Hepatocyte (in vitro differentiated cells): ENCODE data around the gene CLDN8. TPM values are rescaled to one million over a fixed set of nuclear protein-coding genes. Genes with fewer than 3 reads are reported as not detected.

Experiments
- DNase-seq: peaks from one replicate; pipeline ENCODE4 v3.0.0-alpha.2; 2016; ENCODE audit warnings: low spot score
- H2AFZ ChIP-seq: fragments of 200-600 bp; sonication (generic); 2 replicates; pipeline ENCODE4 v1.6.0; 2016; ENCODE audit warnings: antibody characterized with exemption, mild to moderate bottlenecking
- H3K27ac ChIP-seq: fragments of 200-600 bp; sonication (generic); 2 replicates; pipeline ENCODE4 v1.5.1; 2016; ENCODE audit warnings: mild to moderate bottlenecking
- H3K27me3 ChIP-seq: fragments of 200-600 bp; sonication (generic); 2 replicates; pipeline ENCODE4 v1.6.1; 2016
- H3K36me3 ChIP-seq: fragments of 200-600 bp; sonication (generic); replicated peaks from 2 replicates; pipeline ENCODE4 v1.5.1; 2016; ENCODE audit warnings: low read depth; ENCODE audit not compliant: insufficient read depth
- H3K4me1 ChIP-seq: fragments of 200-600 bp; sonication (generic); 2 replicates; pipeline ENCODE4 v1.5.1; 2016; ENCODE audit warnings: mild to moderate bottlenecking, moderate library complexity; ENCODE audit not compliant: insufficient read depth
- H3K4me2 ChIP-seq: fragments of 200-600 bp; sonication (generic); 2 replicates; pipeline ENCODE4 v1.6.0; 2016
- H3K4me3 ChIP-seq: fragments of 200-600 bp; sonication (generic); 2 replicates; pipeline ENCODE4 v1.5.1; 2016; ENCODE audit warnings: mild to moderate bottlenecking
- H3K79me2 ChIP-seq: fragments of 200-600 bp; sonication (generic); 2 replicates; pipeline ENCODE4 v1.6.0; 2017; ENCODE audit warnings: mild to moderate bottlenecking
- H3K9me2 ChIP-seq: fragments of 200-600 bp; sonication (generic); replicated peaks from 2 replicates; pipeline ENCODE4 v1.6.0; 2017; ENCODE audit warnings: mild to moderate bottlenecking; ENCODE audit not compliant: insufficient read depth
- H3K9me3 ChIP-seq: fragments of 200-600 bp; sonication (generic); 2 replicates; pipeline ENCODE4 v1.5.1; 2016; ENCODE audit warnings: low read depth, mild to moderate bottlenecking
- H4K20me1 ChIP-seq: fragments of 200-600 bp; sonication (generic); 2 replicates; pipeline ENCODE4 v1.6.0; 2016; ENCODE audit warnings: mild to moderate bottlenecking; ENCODE audit not compliant: insufficient read depth, poor library complexity, severe bottlenecking
- CTCF ChIP-seq: fragments of 200-600 bp; sonication (generic); IDR thresholded peaks from 2 replicates; pipeline ENCODE4 v1.5.1; 2016; ENCODE audit warnings: antibody characterized with exemption, mild to moderate bottlenecking; ENCODE audit not compliant: poor library complexity
- EZH2 ChIP-seq: fragments of 200-600 bp; sonication (generic); IDR thresholded peaks from 2 replicates; pipeline ENCODE4 v1.6.1; 2016; ENCODE audit warnings: antibody characterized with exemption, mild to moderate bottlenecking, borderline replicate concordance
- EZH2phosphoT487 ChIP-seq: fragments of 200-600 bp; sonication (generic); IDR thresholded peaks from one replicate; pipeline ENCODE4 v1.6.1; 2018; ENCODE audit warnings: antibody characterized with exemption, mild to moderate bottlenecking, low read depth, moderate library complexity; ENCODE audit not compliant: unreplicated experiment, severe bottlenecking
- WGBS: methylation state at CpG from one replicate; pipeline ENCODE4 v1.1.6; 2016; ENCODE audit warnings: low lambda C conversion rate; ENCODE audit errors: missing lambda C conversion rate; 5-methylcytosine and 5-hydroxymethylcytosine counted together
- polyA plus RNA-seq: library from polyadenylated mRNA; unstranded; fragments of >200 nt; fragmentation: Nextera tagmentation; extraction: Ambion mirVana; gene quantifications from 2 replicates; pipeline ENCODE4 v1.2.1, GENCODE V29; 2016
- total RNA-seq: library from RNA; depleted of rRNA; stranded (reverse); fragments of >200 nt; gene quantifications from 2 replicates; pipeline ENCODE4 v1.2.3, GENCODE V29; 2014

CLDN8 gene
- total RNA-seq (0.67 and 0.84 TPM in 2 replicates), polyA plus RNA-seq (0.44 and 0.64 TPM in 2 replicates)

DNA sequence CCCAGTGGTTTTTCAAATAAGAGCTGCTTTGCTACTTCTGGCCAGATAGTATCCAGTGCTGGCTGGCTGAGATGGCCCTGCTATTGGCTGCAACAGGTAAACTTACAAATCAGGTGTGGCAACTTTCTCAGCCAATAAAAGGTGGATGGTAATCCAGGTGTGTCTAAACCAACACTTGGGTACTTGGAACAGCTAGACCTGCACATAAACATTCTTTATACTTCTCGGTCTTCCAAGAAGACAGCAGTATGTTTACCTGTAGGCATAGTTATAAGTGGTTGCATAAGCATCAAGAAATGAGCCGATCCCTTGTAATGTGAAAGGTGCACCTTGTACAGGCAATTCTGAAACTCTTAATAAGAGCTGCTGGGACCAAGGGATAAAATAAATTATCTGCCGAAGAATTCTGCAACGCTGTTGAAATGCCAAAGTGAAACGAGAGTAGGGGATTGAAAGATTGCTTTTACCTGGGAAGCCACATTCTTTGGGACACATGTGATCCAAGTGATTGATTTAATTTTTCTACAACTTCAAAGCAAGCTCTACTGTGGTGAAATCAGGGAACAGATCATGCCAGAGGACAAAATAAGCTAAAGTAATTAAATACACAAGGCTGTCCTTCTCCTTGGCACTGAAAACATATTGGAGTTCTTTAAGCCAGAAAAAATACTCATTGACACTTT lies at the start of gene CLDN8:
TSS of gene CLDN8 (minus strand) at position 57 of the 683 bp plus-strand sequence. CDS start 172 bp downstream, outside the sequence.
- H3K36me3 ChIP-seq, result no peaks in the 10 kb centered on the region
- no peaks in the 10 kb centered on the region for H3K9me2 ChIP-seq
- H3K4me1 ChIP-seq, result no peaks in the 10 kb centered on the region
- no peaks in the 10 kb centered on the region for H3K27me3 ChIP-seq
- H3K9me3 ChIP-seq, result no peaks in the 10 kb centered on the region
- H3K4me3 ChIP-seq, result no peak within 1 kb of the TSS
- no peaks in the 10 kb centered on the region for H4K20me1 ChIP-seq
- H3K79me2 ChIP-seq, result no peaks in the 10 kb centered on the region
- no peak within 1 kb of the TSS for H2AFZ ChIP-seq
- no peak within 1 kb of the TSS for H3K27ac ChIP-seq
- WGBS, result 81% methylated on average over 5 of the region's 5 CpGs
- peak within 1 kb of the TSS; percentile 23 for H3K4me2 ChIP-seq
- no peak for DNase-seq
- TF ChIP-seq EZH2, result no peak
- TF ChIP-seq CTCF, result no peak
- no peak for TF ChIP-seq EZH2phosphoT487

DNA sequence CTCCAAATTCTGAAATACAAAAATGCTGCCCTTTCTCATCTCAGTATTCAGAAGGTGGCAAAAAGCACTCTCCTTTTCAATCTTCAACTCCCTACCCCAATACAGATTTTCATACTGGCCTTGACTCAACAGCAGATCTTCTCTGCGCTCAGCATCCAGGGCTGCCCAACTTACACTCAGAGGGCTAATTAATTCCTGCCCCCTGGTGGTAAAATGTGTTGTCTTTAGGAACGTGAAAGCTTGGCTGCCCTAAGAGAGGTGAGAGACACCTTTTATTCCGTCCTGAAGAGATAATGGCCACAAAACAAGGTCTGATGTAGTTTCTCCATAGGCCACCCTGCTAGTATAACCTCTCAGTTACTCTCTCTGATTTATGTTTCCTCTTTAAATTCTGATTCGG lies 41.9 kb upstream of the CLDN8 start:
- no peaks in the 10 kb centered on the region for H3K4me1 ChIP-seq
- H3K27ac ChIP-seq, result no peak overlapping the region
- no peak for TF ChIP-seq EZH2phosphoT487
- TF ChIP-seq EZH2, result no peak
- TF ChIP-seq CTCF, result peak; percentile 30
- 59% methylated on average over 4 of the region's 4 CpGs for WGBS
- no peak overlapping the region for H2AFZ ChIP-seq
- H3K79me2 ChIP-seq, result no peaks in the 10 kb centered on the region
- H3K27me3 ChIP-seq, result no peaks in the 10 kb centered on the region
- peak; percentile 56 for DNase-seq
- H3K4me2 ChIP-seq, result no peak overlapping the region
- H3K36me3 ChIP-seq, result no peaks in the 10 kb centered on the region
- H3K9me3 ChIP-seq, result no peaks in the 10 kb centered on the region
- H3K9me2 ChIP-seq, result no peaks in the 10 kb centered on the region
- no peak overlapping the region for H3K4me3 ChIP-seq
- no peaks in the 10 kb centered on the region for H4K20me1 ChIP-seq

GRCh38 chr21:30256100-30256499 lies 40.2 kb upstream of the CLDN8 start:
- Histone ChIP-seq H3K4me3 (no peak overlapping the region), H3K4me1 (no peaks in the 10 kb centered on the region), H3K79me2 (no peaks in the 10 kb centered on the region), H3K4me2 (no peak overlapping the region), H3K9me3 (no peaks in the 10 kb centered on the region), H2AFZ (no peak overlapping the region), H4K20me1 (no peaks in the 10 kb centered on the region), H3K36me3 (no peaks in the 10 kb centered on the region), H3K9me2 (no peaks in the 10 kb centered on the region), H3K27ac (no peak overlapping the region), H3K27me3 (no peaks in the 10 kb centered on the region)
- DNase-seq, result no peak
- TF ChIP-seq EZH2, result no peak
- WGBS, result 84% methylated on average over 4 of the region's 4 CpGs

GRCh38 chr21:30255679-30256078 lies 39.8 kb upstream of the CLDN8 start:
- no peak for TF ChIP-seq CTCF
- DNase-seq, result no peak
- 91% methylated on average over 1 of the region's 1 CpG for WGBS
- Histone ChIP-seq H3K9me2 (no peaks in the 10 kb centered on the region), H3K9me3 (no peaks in the 10 kb centered on the region), H4K20me1 (no peaks in the 10 kb centered on the region), H3K27me3 (no peaks in the 10 kb centered on the region), H2AFZ (no peak overlapping the region), H3K4me1 (no peaks in the 10 kb centered on the region), H3K27ac (no peak overlapping the region), H3K4me3 (no peak overlapping the region), H3K4me2 (no peak overlapping the region), H3K36me3 (no peaks in the 10 kb centered on the region), H3K79me2 (no peaks in the 10 kb centered on the region)
